Central memory CD8-positive, alpha-beta T cell (primary cell): ENCODE data around the gene MORN1.

Experiments
- ATAC-seq: fragments of 150-1000 bp; cut with Tn5 transposase; replicated peaks from 2 replicates; pipeline ENCODE4 v1.10.0; 2022; ENCODE audit warnings: mild to moderate bottlenecking, moderate FRiP score, moderate number of reproducible peaks; ENCODE audit not compliant: poor library complexity, severe bottlenecking; ENCODE audit errors: extremely low read depth
- DNase-seq, 2 donors: peaks; one replicate each; pipeline ENCODE4 v3.0.0; 2021; ENCODE audit warnings: low spot score in 2 of 2
- H3K27ac Mint-ChIP-seq: one replicate; pipeline ENCODE4 v1.8.0; 2022; ENCODE audit warnings: low read depth, mild to moderate bottlenecking, moderate library complexity, mixed read lengths
- H3K27me3 Mint-ChIP-seq: one replicate; pipeline ENCODE4 v1.8.0; 2022; ENCODE audit warnings: mixed read lengths
- H3K36me3 Mint-ChIP-seq: one replicate; pipeline ENCODE4 v1.8.0; 2022; ENCODE audit warnings: mild to moderate bottlenecking, moderate library complexity, mixed read lengths; ENCODE audit not compliant: insufficient read depth
- H3K4me1 Mint-ChIP-seq: one replicate; pipeline ENCODE4 v1.8.0; 2022; ENCODE audit warnings: mixed read lengths
- H3K4me3 Mint-ChIP-seq: one replicate; pipeline ENCODE4 v1.8.0; 2022; ENCODE audit warnings: mild to moderate bottlenecking, moderate library complexity, mixed read lengths
- H3K9me3 Mint-ChIP-seq: one replicate; pipeline ENCODE4 v1.8.0; 2022; ENCODE audit warnings: mixed read lengths

MORN1 gene

GRCh38 chr1:2277741-2278488, 113.4 kb downstream of the MORN1 start:
- H3K4me1 Mint-ChIP-seq = peaks cover 12% of the 10 kb centered on the region
- H3K36me3 Mint-ChIP-seq = peaks cover 20% of the 10 kb centered on the region
- no peaks in the 10 kb centered on the region for H3K9me3 Mint-ChIP-seq
- ATAC-seq = no peak
- no peak overlapping the region for H3K4me3 Mint-ChIP-seq
- no peak for DNase-seq
- no peaks in the 10 kb centered on the region for H3K27me3 Mint-ChIP-seq
- peak overlapping the region; percentile 35 for H3K27ac Mint-ChIP-seq

- peaks cover 12% of the 10 kb centered on the region for H3K4me1 Mint-ChIP-seq
- DNase-seq (no peak), ATAC-seq (no peak)
- peaks cover 22% of the 10 kb centered on the region for H3K36me3 Mint-ChIP-seq
- H3K4me3 Mint-ChIP-seq = no peak overlapping the region
- no peaks in the 10 kb centered on the region for H3K27me3 Mint-ChIP-seq
- no peaks in the 10 kb centered on the region for H3K9me3 Mint-ChIP-seq
- H3K27ac Mint-ChIP-seq = peak overlapping the region; percentile 71
Measured at GRCh38 chr1:2276803-2277580, 114.4 kb downstream of the MORN1 start.

GRCh38 chr1:2275796-2276536, 115.4 kb downstream of the MORN1 start:
- peaks cover 12% of the 10 kb centered on the region for H3K4me1 Mint-ChIP-seq
- DNase-seq (no peak), ATAC-seq (no peak)
- no peaks in the 10 kb centered on the region for H3K27me3 Mint-ChIP-seq
- H3K9me3 Mint-ChIP-seq = no peaks in the 10 kb centered on the region
- peak overlapping the region; percentile 71 for H3K27ac Mint-ChIP-seq
- H3K4me3 Mint-ChIP-seq = no peak overlapping the region
- H3K36me3 Mint-ChIP-seq = peaks cover 22% of the 10 kb centered on the region

- no peaks in the 10 kb centered on the region for H3K9me3 Mint-ChIP-seq
- H3K36me3 Mint-ChIP-seq = peaks cover 21% of the 10 kb centered on the region
- ATAC-seq = no peak
- no peak overlapping the region for H3K4me3 Mint-ChIP-seq
- no peak for DNase-seq
- H3K27me3 Mint-ChIP-seq = no peaks in the 10 kb centered on the region
- peaks cover 12% of the 10 kb centered on the region for H3K4me1 Mint-ChIP-seq
- peak overlapping the region; percentile 35 for H3K27ac Mint-ChIP-seq
Measured at GRCh38 chr1:2274929-2275475, 116.4 kb downstream of the MORN1 start.

- Mint-ChIP-seq H3K4me3 (no peak overlapping the region), H3K36me3 (peaks cover 20% of the 10 kb centered on the region), H3K9me3 (no peaks in the 10 kb centered on the region), H3K27me3 (no peaks in the 10 kb centered on the region), H3K27ac (peak overlapping the region; percentile 35), H3K4me1 (peaks cover 12% of the 10 kb centered on the region)
- ATAC-seq (no peak), DNase-seq (no peak)
Measured at GRCh38 chr1:2274231-2274928, 117.0 kb downstream of the MORN1 start.

GRCh38 chr1:2273401-2274090, 117.8 kb downstream of the MORN1 start:
- Mint-ChIP-seq H3K4me3 (no peak overlapping the region), H3K27ac (peak overlapping the region; percentile 79), H3K4me1 (peaks cover 19% of the 10 kb centered on the region), H3K36me3 (peaks cover 21% of the 10 kb centered on the region), H3K27me3 (no peaks in the 10 kb centered on the region), H3K9me3 (no peaks in the 10 kb centered on the region)
- no peak for ATAC-seq
- DNase-seq = no peak

GRCh38 chr1:2272686-2273400, 118.5 kb downstream of the MORN1 start:
- no peak overlapping the region for H3K4me3 Mint-ChIP-seq
- no peaks in the 10 kb centered on the region for H3K9me3 Mint-ChIP-seq
- no peak for DNase-seq
- no peak for ATAC-seq
- peaks cover 25% of the 10 kb centered on the region for H3K36me3 Mint-ChIP-seq
- H3K27ac Mint-ChIP-seq = peak overlapping the region; percentile 79
- no peaks in the 10 kb centered on the region for H3K27me3 Mint-ChIP-seq
- H3K4me1 Mint-ChIP-seq = peaks cover 19% of the 10 kb centered on the region

GRCh38 chr1:2271841-2272655, 119.3 kb downstream of the MORN1 start:
- peak overlapping the region; percentile 45 for H3K4me3 Mint-ChIP-seq
- H3K9me3 Mint-ChIP-seq = no peaks in the 10 kb centered on the region
- peaks cover 27% of the 10 kb centered on the region for H3K36me3 Mint-ChIP-seq
- H3K27me3 Mint-ChIP-seq = no peaks in the 10 kb centered on the region
- ATAC-seq (no peak), DNase-seq (no peak)
- peaks cover 22% of the 10 kb centered on the region for H3K4me1 Mint-ChIP-seq
- peak overlapping the region; percentile 79 for H3K27ac Mint-ChIP-seq
